H9 (cell line): Measurements from ENCODE around the gene AP2A2. TPM values are rescaled to one million over a fixed set of nuclear protein-coding genes. Genes with fewer than 3 reads are reported as not detected.

Experiments
- DNase-seq: peaks from one replicate; pipeline ENCODE4 v3.0.0-alpha.2; 2017
- H2AFZ ChIP-seq: one replicate; pipeline ENCODE4 v1.6.1; 2013; ENCODE audit warnings: mild to moderate bottlenecking, low read length, control low read depth, moderate library complexity
- H2AK5ac ChIP-seq: 2 replicates; pipeline ENCODE4 v1.6.1; 2013; ENCODE audit warnings: low read length, control low read depth, mixed read lengths; ENCODE audit not compliant: insufficient read length
- H2BK120ac ChIP-seq: one replicate; pipeline ENCODE4 v1.6.1; 2013; ENCODE audit warnings: low read depth, mild to moderate bottlenecking, low read length, control low read depth, inconsistent platforms; ENCODE audit not compliant: poor library complexity, severe bottlenecking
- H2BK12ac ChIP-seq: 2 replicates; pipeline ENCODE4 v1.6.1; 2013; ENCODE audit warnings: low read length, control low read depth, mixed read lengths, low read depth; ENCODE audit not compliant: insufficient read length
- H2BK15ac ChIP-seq: 2 replicates; pipeline ENCODE4 v1.6.1; 2013; ENCODE audit warnings: low read depth, low read length, control low read depth
- H2BK20ac ChIP-seq: one replicate; pipeline ENCODE4 v1.6.1; 2013; ENCODE audit warnings: low read depth, mild to moderate bottlenecking, low read length, control low read depth, inconsistent platforms; ENCODE audit not compliant: poor library complexity, severe bottlenecking
- H2BK5ac ChIP-seq: 2 replicates; pipeline ENCODE4 v1.6.1; 2013; ENCODE audit warnings: low read length, control low read depth, mixed read lengths; ENCODE audit not compliant: insufficient read length
- H3K14ac ChIP-seq: 2 replicates; pipeline ENCODE4 v1.6.1; 2013; ENCODE audit warnings: low read length, control low read depth; ENCODE audit not compliant: insufficient read depth
- H3K18ac ChIP-seq: 2 replicates; pipeline ENCODE4 v1.6.1; 2013; ENCODE audit warnings: low read depth, mild to moderate bottlenecking, mixed read lengths, low read length, control low read depth; ENCODE audit not compliant: insufficient read length
- H3K23ac ChIP-seq: 2 replicates; pipeline ENCODE4 v1.6.1; 2013; ENCODE audit warnings: low read length, control low read depth, mixed read lengths, low read depth; ENCODE audit not compliant: insufficient read length
- H3K23me2 ChIP-seq: 2 replicates; pipeline ENCODE4 v1.6.1; 2013; ENCODE audit warnings: low read depth, mild to moderate bottlenecking, mixed read lengths, low read length, control low read depth; ENCODE audit not compliant: insufficient read length, poor library complexity, severe bottlenecking
- H3K27ac ChIP-seq: 2 replicates; pipeline ENCODE4 v1.5.1; 2013; ENCODE audit warnings: low read length, control low read depth, mixed read lengths, low read depth; ENCODE audit not compliant: insufficient read length
- H3K27me3 ChIP-seq: 2 replicates; pipeline ENCODE4 v1.6.1; 2013; ENCODE audit warnings: low read length, control low read depth, inconsistent platforms; ENCODE audit not compliant: insufficient read depth
- H3K4ac ChIP-seq: 2 replicates; pipeline ENCODE4 v1.6.1; 2013; ENCODE audit warnings: low read depth, mild to moderate bottlenecking, control low read depth, inconsistent platforms, low read length, moderate library complexity
- H3K4me1 ChIP-seq: 2 replicates; pipeline ENCODE4 v1.6.1; 2013; ENCODE audit warnings: low read length, control low read depth, inconsistent platforms; ENCODE audit not compliant: insufficient read depth
- H3K4me2 ChIP-seq: 2 replicates; pipeline ENCODE4 v1.6.1; 2013; ENCODE audit warnings: low read length, control low read depth, mixed read lengths; ENCODE audit not compliant: insufficient read length, insufficient read depth
- H3K56ac ChIP-seq: 2 replicates; pipeline ENCODE4 v1.6.1; 2013; ENCODE audit warnings: low read depth, mild to moderate bottlenecking, mixed read lengths, low read length, control low read depth; ENCODE audit not compliant: insufficient read length
- H3K79me1 ChIP-seq: 2 replicates; pipeline ENCODE4 v1.6.1; 2013; ENCODE audit warnings: low read depth, mild to moderate bottlenecking, moderate library complexity, low read length, control low read depth, inconsistent platforms; ENCODE audit not compliant: insufficient read depth, poor library complexity, severe bottlenecking
- H3K79me2 ChIP-seq: 2 replicates; pipeline ENCODE4 v1.6.1; 2013; ENCODE audit warnings: low read length, control low read depth, inconsistent platforms; ENCODE audit not compliant: insufficient read depth
- H3K9ac ChIP-seq: 2 replicates; pipeline ENCODE4 v1.6.1; 2013; ENCODE audit warnings: low read length, control low read depth, mixed read lengths; ENCODE audit not compliant: insufficient read length; ENCODE audit errors: extremely low read depth
- H3K9me3 ChIP-seq: one replicate; pipeline ENCODE4 v1.6.1; 2013; ENCODE audit warnings: low read depth, low read length, inconsistent platforms; ENCODE audit not compliant: control insufficient read depth
- H3T11ph ChIP-seq: one replicate; pipeline ENCODE4 v1.6.1; 2013; ENCODE audit warnings: mild to moderate bottlenecking, low read length, control low read depth, inconsistent platforms
- H4K20me1 ChIP-seq: one replicate; pipeline ENCODE4 v1.6.1; 2013; ENCODE audit not compliant: control insufficient read depth, insufficient read length, insufficient read depth
- H4K5ac ChIP-seq: 2 replicates; pipeline ENCODE4 v1.6.1; 2013; ENCODE audit warnings: low read depth, mild to moderate bottlenecking, mixed read lengths, low read length, control low read depth; ENCODE audit not compliant: insufficient read length
- H4K8ac ChIP-seq: replicated peaks from 2 replicates; pipeline ENCODE4 v1.6.1; 2013; ENCODE audit warnings: low read length, control low read depth, mixed read lengths, low read depth; ENCODE audit not compliant: insufficient read length
- H4K91ac ChIP-seq: 2 replicates; pipeline ENCODE4 v1.6.1; 2013; ENCODE audit warnings: low read depth, mild to moderate bottlenecking, moderate library complexity, mixed read lengths, low read length, control low read depth; ENCODE audit not compliant: insufficient read length
- H3K27ac Mint-ChIP-seq, 3 experiments: 2 replicates in 2 of 3; 3 replicates in 1 of 3; pipeline ENCODE4 v1.8.0; 2020 to 2021; ENCODE audit warnings: mixed read lengths in 3 of 3, mild to moderate bottlenecking in 1 of 3, moderate library complexity in 1 of 3
- H3K27me3 Mint-ChIP-seq: 2 replicates; pipeline ENCODE4 v1.8.0; 2021; ENCODE audit warnings: low read depth, mild to moderate bottlenecking, moderate library complexity, mixed read lengths
- H3K36me3 Mint-ChIP-seq, 3 experiments: 2 replicates in 2 of 3; 3 replicates in 1 of 3; pipeline ENCODE4 v1.8.0; 2020 to 2021; ENCODE audit warnings: low read depth in 3 of 3, mixed read lengths in 3 of 3; ENCODE audit not compliant: insufficient read depth in 1 of 3
- H3K4me1 Mint-ChIP-seq, 2 experiments: 2 replicates each; pipeline ENCODE4 v1.8.0; 2020; ENCODE audit warnings: mixed read lengths in 2 of 2
- H3K4me3 Mint-ChIP-seq, 2 experiments: 2 replicates in 1 of 2; 3 replicates in 1 of 2; pipeline ENCODE4 v1.8.0; 2020 to 2021; ENCODE audit warnings: mild to moderate bottlenecking in 2 of 2, mixed read lengths in 2 of 2, moderate library complexity in 1 of 2
- H3K9me3 Mint-ChIP-seq, 2 experiments: 2 replicates in 1 of 2; 3 replicates in 1 of 2; pipeline ENCODE4 v1.8.0; 2020; ENCODE audit warnings: mild to moderate bottlenecking in 2 of 2, mixed read lengths in 2 of 2, moderate library complexity in 1 of 2
- WGBS: extraction: QIAGEN DNeasy Blood & Tissue Kit; methylation state at CpG from one replicate; pipeline ENCODE4 v1.1.7; 2013; ENCODE audit warnings: missing lambda C conversion rate, low lambda C conversion rate, mixed read lengths; ENCODE audit not compliant: insufficient read length; ENCODE audit errors: extremely low coverage; 5-methylcytosine and 5-hydroxymethylcytosine counted together
- total RNA-seq: library from RNA; stranded (reverse); gene quantifications from 2 replicates; pipeline ENCODE4 v1.2.1, GENCODE V29; 2021
- TF ChIP-seq, protein P1 (sequence below): fragments of 200-600 bp; sonication (generic); conservative IDR thresholded peaks from 3 replicates; pipeline ENCODE4 v1.8.0; 2021; ENCODE audit warnings: antibody characterized with exemption, mild to moderate bottlenecking

The AP2A2 gene
- total RNA-seq, 1 experiment from 2014 or later: 53.7 TPM

DNA sequence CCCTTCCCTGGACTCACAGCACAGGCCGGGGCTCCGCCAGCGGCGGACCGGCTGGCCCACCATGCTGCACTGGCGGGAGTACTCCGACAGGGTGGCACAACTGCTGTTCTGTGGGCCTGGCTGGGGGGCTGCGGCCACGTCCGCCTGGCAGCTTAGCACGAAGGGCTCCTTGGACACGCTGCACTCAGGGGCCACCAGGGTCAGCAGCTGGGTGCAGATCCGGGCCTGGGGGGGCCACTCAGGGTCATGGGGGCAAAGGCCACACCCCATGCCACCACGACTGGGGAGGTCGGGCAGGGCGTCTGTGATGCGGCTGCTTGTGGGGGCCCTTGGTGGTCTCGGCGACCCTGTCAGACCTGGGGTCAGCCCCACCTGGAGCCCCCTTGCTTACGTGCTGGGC lies 104.9 kb downstream of the AP2A2 start:
- no peaks in the 10 kb centered on the region for H3K79me2 ChIP-seq
- no peak overlapping the region for H2AFZ ChIP-seq
- H3K4me1 ChIP-seq: no peaks in the 10 kb centered on the region
- Mint-ChIP-seq H3K27me3 (no peaks in the 10 kb centered on the region), H3K9me3 (peaks cover 0 to 6% of the 10 kb centered on the region in 2 experiments; a peak in 2 of 5 replicates), H3K27ac (no peak overlapping the region), H3K36me3 (no peaks in the 10 kb centered on the region), H3K4me1 (no peaks in the 10 kb centered on the region), H3K4me3 (no peak overlapping the region)
- no peaks in the 10 kb centered on the region for H4K20me1 ChIP-seq
- H3K56ac ChIP-seq: no peak overlapping the region
- H2BK15ac ChIP-seq: no peak overlapping the region
- H3K23ac ChIP-seq: no peak overlapping the region
- no peak overlapping the region for H3K18ac ChIP-seq
- no peak overlapping the region for H4K5ac ChIP-seq
- H2BK12ac ChIP-seq: no peak overlapping the region
- H3K27ac ChIP-seq: no peak overlapping the region
- no peak overlapping the region for H3T11ph ChIP-seq
- no peak overlapping the region for H4K91ac ChIP-seq
- H3K4me2 ChIP-seq: no peak overlapping the region
- no peak overlapping the region for H4K8ac ChIP-seq
- no CpG with 5 or more reads among the region's 20 CpGs for WGBS
- H3K79me1 ChIP-seq: no peaks in the 10 kb centered on the region
- TF ChIP-seq, protein P1, sequence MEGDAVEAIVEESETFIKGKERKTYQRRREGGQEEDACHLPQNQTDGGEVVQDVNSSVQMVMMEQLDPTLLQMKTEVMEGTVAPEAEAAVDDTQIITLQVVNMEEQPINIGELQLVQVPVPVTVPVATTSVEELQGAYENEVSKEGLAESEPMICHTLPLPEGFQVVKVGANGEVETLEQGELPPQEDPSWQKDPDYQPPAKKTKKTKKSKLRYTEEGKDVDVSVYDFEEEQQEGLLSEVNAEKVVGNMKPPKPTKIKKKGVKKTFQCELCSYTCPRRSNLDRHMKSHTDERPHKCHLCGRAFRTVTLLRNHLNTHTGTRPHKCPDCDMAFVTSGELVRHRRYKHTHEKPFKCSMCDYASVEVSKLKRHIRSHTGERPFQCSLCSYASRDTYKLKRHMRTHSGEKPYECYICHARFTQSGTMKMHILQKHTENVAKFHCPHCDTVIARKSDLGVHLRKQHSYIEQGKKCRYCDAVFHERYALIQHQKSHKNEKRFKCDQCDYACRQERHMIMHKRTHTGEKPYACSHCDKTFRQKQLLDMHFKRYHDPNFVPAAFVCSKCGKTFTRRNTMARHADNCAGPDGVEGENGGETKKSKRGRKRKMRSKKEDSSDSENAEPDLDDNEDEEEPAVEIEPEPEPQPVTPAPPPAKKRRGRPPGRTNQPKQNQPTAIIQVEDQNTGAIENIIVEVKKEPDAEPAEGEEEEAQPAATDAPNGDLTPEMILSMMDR: no peak
- H2BK5ac ChIP-seq: no peak overlapping the region
- H3K9ac ChIP-seq: no peak overlapping the region
- no peak overlapping the region for H2BK20ac ChIP-seq
- no peaks in the 10 kb centered on the region for H3K27me3 ChIP-seq
- H3K14ac ChIP-seq: no peak overlapping the region
- no peak overlapping the region for H2BK120ac ChIP-seq
- no peak overlapping the region for H3K4ac ChIP-seq
- H3K23me2 ChIP-seq: no peaks in the 10 kb centered on the region
- no peak overlapping the region for H2AK5ac ChIP-seq
- no peak for DNase-seq
- H3K9me3 ChIP-seq: no peaks in the 10 kb centered on the region
